HG03108 (cell line): Measurements from ENCODE around the gene DCAF5.
"Not testable (repeated sequence)": the region's sequence is repeated elsewhere in the genome, so short reads cannot be mapped to it uniquely, and the experiment has no call there.

Source experiments
- ATAC-seq: cut with Tn5 transposase; IDR thresholded peaks from one replicate; pipeline ENCODE4 v1.9.1; 2021; ENCODE audit warnings: moderate library complexity; ENCODE audit not compliant: unreplicated experiment

DCAF5 gene

DNA sequence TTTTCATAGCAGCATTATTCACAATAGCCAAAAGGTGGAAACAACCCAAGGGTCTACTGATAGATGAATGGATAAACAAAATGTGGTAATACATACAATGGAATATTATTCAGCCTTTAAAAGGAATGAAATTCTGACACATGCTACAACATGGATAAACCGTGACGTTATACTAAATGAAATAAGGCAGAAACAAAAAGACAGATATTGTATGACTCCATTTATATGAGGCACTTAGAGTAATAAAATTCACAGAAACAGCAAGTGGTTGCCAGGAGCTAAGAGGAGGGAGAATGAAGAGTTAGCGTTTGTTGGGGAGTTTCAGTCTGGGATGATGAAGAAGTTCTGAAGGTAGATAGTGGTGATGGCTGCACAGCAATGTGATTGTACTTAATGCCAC lies 76.6 kb downstream of the DCAF5 start:
- no peak for ATAC-seq

DNA sequence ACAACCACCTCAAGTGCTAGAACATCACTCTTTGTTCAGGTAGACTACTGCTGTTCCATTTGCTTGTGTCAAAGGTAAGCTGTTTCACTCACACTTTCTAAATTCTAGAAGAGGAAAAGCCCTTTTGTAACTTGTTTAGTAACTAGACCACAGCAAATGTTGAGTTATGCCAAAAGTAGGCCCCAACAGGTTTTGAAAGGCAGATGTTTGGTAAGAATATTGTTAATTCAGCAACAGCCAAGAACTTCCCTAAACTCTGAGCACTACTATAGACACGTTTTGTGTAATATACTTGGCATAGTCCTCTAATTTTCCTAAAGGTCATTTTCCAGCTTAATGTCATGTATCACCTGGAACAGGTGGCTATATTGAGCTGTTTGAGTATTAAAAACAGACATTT lies 79.0 kb downstream of the DCAF5 start:
- ATAC-seq, result no peak

DNA sequence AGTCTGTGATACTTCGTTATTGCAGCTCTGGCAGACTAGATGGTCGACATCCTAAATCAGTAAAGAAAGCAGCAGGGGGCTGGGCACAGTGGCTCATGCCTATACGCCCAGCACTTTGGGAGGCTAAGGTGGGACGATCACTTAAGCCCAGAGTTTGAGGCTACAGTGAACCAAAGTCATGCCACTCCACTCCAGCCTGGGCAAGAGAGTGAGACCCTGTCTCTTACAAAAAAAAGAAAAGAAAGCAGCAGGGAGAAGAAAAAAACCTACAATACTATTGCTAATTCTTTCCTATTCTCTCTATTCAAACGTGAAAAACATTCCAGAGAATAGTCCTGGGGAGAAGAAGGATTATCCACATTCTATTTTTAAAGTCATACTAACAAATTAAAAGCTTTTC lies 79.5 kb downstream of the DCAF5 start:
- ATAC-seq, result no peak

DNA sequence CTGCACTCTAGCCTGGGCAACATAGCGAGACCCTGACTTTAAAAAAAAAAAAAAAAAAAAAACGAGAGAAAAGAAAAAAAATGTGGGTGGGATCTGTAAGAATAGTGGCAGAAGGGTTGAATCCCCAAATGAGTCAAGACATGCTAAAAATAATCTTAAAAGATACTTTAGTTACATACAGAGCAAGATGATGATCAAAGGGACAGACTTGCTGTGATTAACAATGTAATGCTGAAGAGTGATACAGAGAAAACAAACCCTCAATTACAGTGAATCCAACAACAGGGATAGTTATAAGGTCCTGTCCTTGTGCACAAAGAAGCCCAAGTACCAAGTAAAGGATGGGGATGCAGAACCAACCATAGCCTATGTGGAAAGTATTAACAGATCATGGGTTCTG lies 80.3 kb downstream of the DCAF5 start:
- ATAC-seq, result no peak

DNA sequence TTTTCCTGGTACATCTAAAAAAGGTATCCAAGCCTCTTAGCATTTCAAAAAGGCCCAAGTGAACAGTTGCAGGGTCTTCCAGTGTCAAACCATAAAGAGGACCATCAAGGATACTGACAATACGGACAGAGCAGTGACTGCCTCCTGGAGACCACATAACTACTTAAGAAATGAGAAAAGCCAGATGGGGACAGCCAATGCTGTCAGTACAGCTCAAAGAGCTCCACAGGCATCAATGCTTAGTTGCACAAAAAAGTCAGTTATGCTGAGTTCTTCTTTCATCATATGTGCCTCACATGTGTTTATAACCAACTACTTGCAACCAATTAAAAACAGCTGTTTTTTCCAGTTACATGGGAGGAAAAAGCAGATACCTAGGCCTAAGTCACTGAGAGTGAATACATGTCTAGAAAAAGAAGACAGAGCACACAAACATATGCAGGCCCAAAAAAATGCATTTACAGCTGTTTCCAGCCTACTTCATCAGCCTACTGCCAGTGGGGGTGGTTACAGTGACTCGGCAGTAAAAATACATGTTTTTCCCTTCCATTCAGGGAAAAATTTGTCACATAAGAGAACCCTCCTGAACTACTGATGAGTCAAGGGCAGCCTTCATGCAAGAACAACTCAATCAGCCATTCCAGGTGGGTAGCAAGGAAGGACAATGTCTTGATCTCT lies 84.0 kb downstream of the DCAF5 start:
- no peak for ATAC-seq

DNA sequence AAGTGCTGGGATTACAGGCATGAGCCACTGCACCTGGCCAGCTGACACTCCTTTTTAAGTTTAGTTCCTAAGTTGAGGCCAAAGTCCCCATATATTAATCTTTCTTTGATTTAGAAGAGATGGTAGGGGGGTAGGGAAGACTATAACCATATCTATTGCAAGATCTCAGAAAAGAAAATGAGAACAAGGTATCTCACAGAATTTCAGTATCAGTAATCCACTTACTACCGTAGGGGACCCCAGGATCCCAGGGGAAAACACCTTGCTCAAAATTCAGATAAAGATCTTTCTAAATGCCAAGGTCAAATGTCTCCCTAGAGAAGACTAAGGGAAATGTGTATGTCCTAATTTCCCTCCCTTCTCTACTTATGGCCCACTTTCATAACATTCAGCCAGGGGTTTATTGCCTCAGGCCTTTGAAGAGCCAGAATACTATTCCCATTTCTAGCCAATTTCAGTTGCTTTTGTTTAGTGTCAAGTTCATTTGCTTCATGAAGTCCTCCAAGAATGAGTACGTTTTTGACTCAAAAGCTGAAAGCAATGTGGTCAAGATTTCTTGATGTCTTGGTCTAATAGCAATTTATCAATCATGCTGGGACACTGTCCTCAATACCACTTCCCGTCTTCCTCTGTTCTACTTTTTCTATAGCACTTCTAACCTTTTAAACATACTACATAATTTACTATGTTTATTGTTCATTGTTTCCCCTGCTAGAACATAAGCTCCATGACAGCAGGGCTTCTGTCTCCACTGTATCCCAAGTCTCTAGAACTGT lies 86.3 kb downstream of the DCAF5 start:
- no peak for ATAC-seq

DNA sequence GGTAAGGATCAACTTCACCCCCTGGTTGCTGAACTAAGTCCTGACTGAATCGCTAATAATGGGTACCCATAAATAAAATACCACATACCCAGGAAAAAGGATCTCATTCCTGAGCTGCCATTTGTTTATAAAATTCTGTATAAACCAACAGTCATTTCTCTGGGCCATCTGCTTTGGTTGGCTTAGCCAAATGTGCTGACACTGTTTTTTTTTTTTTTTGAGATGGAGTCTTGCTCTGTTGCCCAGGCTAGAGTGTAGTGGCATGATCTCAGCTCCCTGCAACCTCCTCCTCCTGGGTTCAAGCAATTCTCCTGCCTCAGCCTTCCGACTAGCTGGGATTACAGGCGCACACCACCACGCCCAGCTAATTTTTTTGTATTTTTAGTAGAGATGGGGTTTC lies 87.0 kb downstream of the DCAF5 start:
- not testable (repeated sequence) for ATAC-seq

DNA sequence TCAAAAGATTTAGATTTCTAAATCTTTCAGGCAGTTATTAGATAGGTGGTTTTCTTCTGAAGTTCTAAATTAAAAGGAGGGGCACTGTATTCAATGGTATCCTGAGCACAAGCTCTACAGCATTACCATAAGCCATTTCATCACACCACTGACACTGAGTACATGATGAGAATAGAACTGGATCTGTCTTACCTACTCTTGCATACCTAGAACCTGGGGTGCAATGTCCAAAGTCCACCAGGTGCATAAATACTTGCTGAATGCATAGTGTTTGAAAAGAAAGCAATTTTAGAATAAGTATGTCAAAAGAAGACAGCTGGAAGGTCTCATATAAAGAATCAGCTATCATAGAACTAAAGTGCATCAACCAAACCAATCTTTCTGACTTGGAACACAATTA lies 88.3 kb downstream of the DCAF5 start:
- no peak for ATAC-seq

DNA sequence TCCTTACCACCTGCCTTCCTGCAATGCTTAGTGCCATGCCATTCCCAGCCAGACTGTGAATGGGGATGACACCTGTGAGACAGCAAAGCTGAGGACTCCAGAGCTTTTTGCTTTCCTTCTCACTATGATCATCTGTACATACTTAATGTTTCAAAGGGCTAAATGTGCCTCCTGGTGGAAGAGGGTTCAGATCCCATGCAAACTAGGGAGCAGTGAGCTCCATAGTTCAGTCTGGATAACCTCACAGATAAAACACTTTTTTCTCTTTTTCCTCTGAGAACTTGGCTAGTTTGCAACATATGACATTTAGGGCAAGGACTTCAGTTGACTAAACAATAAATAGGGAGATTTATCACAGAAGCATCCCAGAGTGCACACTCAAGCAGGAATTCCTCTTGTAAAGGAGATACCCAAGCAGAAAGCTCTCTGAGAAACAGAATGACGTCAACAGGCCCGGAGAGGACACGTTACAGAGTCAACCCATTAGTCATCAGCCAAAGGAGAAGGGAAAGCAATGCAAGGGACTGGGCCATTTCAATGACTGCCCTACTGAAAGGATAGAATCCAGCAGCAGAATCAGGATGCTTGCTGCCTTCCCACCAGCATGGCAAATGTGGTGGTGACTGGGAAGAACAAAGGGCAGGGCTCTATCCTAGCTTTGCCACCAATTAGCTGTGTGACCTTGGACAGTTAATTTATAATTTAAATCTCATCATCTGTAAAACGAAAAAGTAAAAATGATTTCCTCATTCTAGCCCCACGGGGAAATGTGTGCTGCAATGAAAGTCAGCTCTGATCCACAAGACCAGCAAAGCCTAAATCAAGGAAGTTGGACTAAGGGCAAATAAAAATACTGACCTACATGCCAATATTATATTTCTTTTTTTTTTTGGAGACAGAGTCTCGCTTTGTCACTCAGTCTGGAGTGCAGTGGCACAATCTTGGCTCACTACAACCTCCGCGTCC lies 93.0 kb downstream of the DCAF5 start:
- no peak for ATAC-seq

DNA sequence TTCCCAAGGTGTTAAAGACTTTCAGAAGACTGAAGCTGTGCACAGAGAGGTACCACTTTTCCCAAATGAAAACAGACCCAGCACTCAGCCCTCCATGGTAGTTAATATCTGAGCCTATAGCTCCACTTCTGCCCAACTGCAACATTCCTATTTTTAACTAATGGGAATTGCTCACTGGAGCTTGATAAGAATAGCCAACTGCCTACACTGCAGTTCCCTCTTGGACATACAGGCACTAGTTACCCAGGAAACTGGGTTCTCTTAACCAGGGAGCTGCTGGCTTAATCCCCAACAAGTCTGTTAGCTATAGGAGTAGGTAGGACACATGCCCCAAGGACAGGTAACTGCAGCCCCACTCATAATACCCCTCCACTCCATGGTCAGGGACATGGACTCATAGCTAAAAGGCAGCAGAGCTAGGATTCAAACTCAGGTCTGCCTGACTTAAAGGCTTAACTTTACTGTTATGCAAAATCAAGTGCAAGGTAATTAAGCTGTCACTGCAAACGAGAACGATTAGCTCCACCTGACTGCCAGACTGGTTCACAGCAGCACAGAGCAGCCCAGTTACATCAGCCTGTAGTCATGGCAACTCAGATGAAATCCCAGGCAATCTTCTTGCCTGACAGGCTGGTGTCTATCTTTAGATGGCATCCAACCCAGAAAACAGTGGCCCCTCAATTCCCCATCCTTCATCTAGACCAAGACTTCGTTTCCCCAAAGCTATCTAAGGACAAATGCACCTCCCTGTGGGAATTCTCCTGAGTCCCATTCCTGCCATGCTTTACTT lies 96.7 kb downstream of the DCAF5 start:
- ATAC-seq, result no peak

DNA sequence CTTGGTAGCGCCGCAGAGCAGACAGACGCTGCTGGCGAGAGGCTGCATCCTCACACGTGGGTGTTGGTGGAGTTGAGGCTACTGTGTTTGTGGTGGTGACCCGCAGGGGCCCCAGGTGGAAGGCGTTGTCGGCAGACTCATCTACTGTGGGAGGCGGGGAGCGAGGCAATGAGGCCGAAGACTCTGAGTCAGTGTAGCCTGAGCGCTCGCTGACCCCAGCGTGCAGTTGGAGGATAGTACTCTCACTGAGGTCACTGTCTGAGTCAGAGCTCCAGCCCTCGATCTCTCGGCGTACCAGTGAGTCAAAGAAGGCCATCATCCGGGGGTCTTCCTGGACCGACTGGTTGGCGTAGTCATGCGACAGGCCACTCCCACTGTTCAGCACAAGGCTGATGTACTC lies 97.8 kb downstream of the DCAF5 start:
- ATAC-seq, result no peak

DNA sequence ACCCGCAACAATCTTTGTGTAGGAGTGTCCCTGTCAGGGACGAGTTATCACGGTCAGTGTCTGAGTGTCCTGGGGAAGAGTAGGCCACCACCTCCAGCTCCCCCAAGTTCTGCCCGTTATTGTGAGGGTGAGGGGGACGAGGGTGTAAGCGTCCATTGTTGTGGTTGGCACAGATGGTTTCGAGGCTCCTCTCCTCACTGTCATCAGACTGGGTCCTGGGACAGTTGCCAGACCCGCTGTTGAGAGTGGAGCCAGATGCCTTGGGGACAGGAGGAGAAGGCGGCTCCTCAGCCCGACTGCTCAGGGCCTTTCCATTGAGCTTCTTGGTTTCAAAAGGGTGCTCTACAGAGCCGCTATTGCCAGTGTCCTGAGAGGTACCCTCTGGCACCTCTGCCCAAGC lies 98.9 kb downstream of the DCAF5 start:
- ATAC-seq, result no peak

DNA sequence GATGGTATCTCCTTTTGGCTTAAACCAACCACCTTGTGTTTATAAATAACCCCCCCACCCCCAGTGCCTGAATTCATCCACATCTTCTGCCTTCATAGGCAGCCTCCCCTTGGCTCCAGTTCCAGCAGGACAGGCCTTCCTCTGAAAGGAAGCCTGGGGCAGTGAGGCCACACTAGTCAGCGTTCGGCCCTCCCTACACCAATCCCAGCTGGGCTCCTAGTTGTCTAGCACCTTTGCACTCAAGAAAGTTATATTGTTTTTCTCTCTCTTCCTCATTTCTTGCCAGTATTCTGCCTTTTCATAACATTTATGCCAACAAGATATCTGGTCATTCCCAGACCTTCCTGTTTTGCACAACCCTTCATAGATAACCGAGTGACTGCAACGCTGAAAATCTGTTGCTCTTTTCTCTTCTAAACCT lies 100.7 kb downstream of the DCAF5 start:
- ATAC-seq, result no peak

DNA sequence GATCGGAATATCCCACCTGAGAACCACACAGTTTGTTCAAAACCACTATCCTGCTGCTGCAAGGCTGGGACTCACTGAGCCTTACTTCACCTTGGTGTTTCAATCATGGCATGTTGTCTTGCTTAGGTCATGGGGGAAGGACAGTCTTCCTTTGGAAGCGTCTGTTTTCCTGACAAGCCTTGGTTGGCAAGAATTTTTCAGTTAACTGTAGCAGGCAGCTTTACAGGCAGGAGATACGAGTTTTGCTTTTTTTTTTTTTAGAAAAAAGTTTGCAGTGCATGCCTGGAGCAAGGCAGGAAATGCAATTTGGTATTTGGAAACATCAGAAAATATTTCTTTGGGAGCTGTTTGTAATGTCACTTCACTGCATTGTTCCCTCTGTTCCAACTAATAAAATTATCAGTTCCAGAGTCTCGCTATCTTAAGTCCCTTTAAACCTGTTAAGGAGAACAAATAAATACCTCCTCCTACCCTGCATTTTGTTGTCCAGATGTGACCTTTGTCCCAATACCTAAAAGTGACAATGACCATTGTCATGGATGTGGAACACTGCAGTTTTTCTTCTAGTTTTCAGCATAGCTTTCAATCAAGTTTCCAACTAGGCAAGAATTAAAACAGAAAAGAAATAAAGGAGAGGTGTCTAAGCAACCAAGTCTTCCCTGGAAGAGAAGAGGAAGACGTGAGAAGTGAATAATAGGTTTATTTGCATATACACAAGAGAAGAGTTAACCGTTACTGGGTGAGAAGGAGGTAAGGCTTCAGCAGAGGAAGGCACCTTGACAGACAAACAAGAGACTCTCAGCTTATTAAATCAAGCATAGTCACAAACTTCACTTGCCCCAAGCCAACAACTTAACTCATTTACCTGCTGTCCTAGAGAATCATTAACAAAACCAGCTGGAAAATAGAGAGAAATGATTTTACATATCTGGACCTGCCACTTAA lies 102.4 kb downstream of the DCAF5 start:
- ATAC-seq, result no peak

DNA sequence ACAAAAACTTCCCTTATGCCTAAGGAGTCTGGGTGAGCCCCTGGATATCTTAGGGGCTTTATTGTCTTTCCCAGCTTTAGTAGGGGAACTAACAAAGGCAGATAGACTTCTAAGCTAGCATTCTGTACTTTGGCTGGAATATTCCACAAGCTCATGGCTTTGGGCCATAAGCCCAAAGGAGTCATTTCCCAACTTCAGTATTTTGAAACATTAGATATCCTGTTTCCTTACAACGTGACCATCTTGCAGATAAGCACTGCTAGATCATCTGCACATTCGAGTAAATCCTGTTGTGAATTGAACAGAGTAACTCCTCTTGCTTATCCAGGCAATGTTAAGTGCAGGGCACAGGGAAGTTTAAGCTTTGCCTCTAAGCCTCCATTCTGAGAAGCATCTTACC lies 103.2 kb downstream of the DCAF5 start:
- ATAC-seq, result no peak

DNA sequence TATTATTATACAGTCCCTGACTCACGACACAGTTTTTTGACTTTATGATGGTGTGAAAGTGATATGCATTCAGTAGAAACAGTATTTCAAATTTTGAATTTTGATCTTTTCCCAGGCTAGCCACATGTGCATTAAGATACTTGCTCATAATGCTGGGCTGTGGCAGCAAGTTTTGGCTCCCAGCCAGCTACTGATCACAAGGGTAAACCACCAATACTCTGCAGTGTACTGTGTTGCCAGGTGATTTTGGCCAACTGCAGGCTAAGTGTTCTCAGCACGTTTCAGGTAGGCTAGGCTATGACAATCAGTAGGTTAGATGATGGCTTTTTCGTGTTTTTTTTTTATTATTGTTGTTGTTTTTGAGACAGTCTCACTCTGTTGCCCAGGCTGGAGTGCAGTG lies 104.5 kb downstream of the DCAF5 start:
- ATAC-seq, result no peak

DNA sequence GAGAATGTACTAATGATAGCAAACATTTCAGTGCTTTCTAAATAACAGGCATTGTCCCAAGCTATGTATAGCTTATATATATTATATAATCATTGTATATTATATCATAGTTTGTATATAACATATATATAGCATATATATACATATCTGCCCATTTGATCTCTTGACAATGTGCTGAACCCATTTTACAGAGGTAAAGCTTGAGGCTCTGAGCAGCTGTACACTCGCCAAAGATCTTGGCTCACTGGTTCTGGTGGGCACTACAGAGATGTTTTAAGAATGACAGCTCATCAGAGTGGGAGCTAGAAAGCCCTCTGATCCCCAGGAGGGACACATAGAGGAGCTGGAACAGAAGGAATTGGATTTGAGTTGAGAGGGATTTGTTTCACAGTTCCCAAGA lies 105.7 kb downstream of the DCAF5 start:
- ATAC-seq, result no peak

DNA sequence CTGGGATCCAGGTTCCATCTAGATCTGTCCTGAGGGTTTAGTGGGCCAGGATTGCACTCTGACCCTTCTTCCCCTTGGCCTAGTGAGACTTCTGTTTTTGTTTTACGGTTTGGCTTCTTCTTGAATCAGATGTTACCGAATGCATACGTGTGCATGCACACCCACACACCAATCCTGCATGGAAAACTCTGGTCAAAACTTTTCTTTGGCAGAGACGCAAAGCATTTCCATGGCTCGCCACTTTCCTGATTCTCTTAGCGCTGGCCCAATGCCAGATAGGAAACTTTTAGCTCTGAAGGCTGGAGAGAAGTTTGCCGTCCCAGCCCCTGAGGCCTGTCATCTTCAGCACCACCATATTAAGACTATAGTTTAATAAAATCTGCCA lies 106.5 kb downstream of the DCAF5 start:
- no peak for ATAC-seq

DNA sequence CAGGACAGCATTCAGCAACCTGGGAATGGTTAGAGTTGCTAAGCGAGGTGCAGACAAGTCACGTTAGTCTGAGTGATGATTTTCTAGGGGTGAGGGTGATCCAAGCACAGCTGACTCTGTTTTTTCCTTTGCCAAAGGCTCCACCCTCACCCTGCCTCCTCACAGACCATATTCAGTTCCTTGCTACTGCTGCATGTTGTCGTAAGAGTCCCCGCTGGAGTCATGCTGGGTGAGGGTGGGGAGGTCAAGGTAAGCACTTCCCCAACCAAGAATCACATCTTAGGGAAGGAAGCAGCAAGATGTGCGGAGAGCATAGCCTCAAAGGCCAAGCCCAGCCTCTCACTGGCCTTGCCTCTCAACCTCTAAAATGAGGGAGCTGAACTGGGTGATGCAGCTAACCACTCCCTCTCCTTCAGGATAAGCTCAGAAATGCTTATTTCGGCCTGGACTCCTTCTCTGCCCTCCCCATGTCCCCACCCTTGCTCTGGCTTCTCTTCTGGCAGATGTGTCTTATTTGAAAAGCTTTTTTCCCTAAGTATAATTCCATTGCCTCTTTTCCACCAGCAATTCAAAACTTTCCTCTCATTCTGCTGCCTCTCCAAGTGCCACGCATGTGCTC lies 107.0 kb downstream of the DCAF5 start:
- no peak for ATAC-seq
